Fibroblast of lung (primary cell): ENCODE data around the gene TMEM109. TPM values are rescaled to one million over a fixed set of nuclear protein-coding genes. Genes with fewer than 3 reads are reported as not detected.

Experiments used
- DNase-seq, 2 donors: peaks; one replicate each; pipeline versions ENCODE4 v3.0.0 to v3.0.0-alpha.2; 2010; ENCODE audit warnings: low read depth in 2 of 2
- H2AFZ ChIP-seq: 2 replicates; pipeline ENCODE4 v1.5.1; 2012; ENCODE audit warnings: low read length, control low read depth, inconsistent platforms
- H3K27ac ChIP-seq: 2 replicates; pipeline ENCODE4 v1.5.1; 2011; ENCODE audit warnings: low read length, control low read depth; ENCODE audit not compliant: insufficient read depth
- H3K27me3 ChIP-seq: 2 replicates; pipeline ENCODE4 v1.5.1; 2011; ENCODE audit warnings: mild to moderate bottlenecking, low read length; ENCODE audit not compliant: control insufficient read depth, insufficient read depth
- H3K36me3 ChIP-seq: 2 replicates; pipeline ENCODE4 v1.5.1; 2011; ENCODE audit warnings: low read length; ENCODE audit not compliant: control insufficient read depth, insufficient read depth
- H3K4me1 ChIP-seq: 2 replicates; pipeline ENCODE4 v1.5.1; 2011; ENCODE audit warnings: low read length; ENCODE audit not compliant: control insufficient read depth, insufficient read depth; ENCODE audit errors: extremely low read depth
- H3K4me2 ChIP-seq: 2 replicates; pipeline ENCODE4 v1.5.1; 2011; ENCODE audit warnings: low read length, control low read depth; ENCODE audit not compliant: insufficient read depth; ENCODE audit errors: extremely low read depth
- H3K4me3 ChIP-seq, 4 experiments: fragments of 200-600 bp in 1 of 4; sonication (generic) in 1 of 4; replicated peaks in 1 of 4; 2 replicates each; pipeline ENCODE4 v1.5.1; 2011 to 2016; ENCODE audit warnings: low read length in 4 of 4, low read depth in 3 of 4, mild to moderate bottlenecking in 3 of 4, control low read depth in 2 of 4, inconsistent platforms in 1 of 4, mixed read lengths in 1 of 4; ENCODE audit not compliant: insufficient read depth in 1 of 4; ENCODE audit errors: control extremely low read depth in 1 of 4
- H3K79me2 ChIP-seq: 2 replicates; pipeline ENCODE4 v1.5.1; 2012; ENCODE audit warnings: mild to moderate bottlenecking, low read length, inconsistent platforms; ENCODE audit not compliant: control insufficient read depth, insufficient read depth
- H3K9ac ChIP-seq: 2 replicates; pipeline ENCODE4 v1.5.1; 2011; ENCODE audit warnings: mild to moderate bottlenecking, low read length, control low read depth; ENCODE audit not compliant: insufficient read depth
- H3K9me3 ChIP-seq: 2 replicates; pipeline ENCODE4 v1.5.1; 2012; ENCODE audit warnings: low read depth, low read length; ENCODE audit not compliant: control insufficient read depth, insufficient read depth
- H4K20me1 ChIP-seq: 2 replicates; pipeline ENCODE4 v1.5.1; 2011; ENCODE audit warnings: low read length; ENCODE audit not compliant: control insufficient read depth, insufficient read depth; ENCODE audit errors: extremely low read depth
- EZH2 ChIP-seq: IDR thresholded peaks from 2 replicates; pipeline ENCODE4 v1.5.1; 2012; ENCODE audit warnings: low read length, control low read depth, mild to moderate bottlenecking; ENCODE audit errors: missing control alignments
- polyA plus RNA-seq, 2 donors: library from polyadenylated mRNA; depleted of rRNA in 1 of 2; stranded (reverse) in 1 of 2; unstranded in 1 of 2; fragments of >200 nt; gene quantifications; 2 replicates each; pipeline ENCODE4 v1.2.1, GENCODE V29; 2011 to 2012; ENCODE audit warnings: missing spikeins in 1 of 2
- total RNA-seq: library from RNA; depleted of rRNA; stranded (reverse); fragments of >200 nt; gene quantifications from 2 replicates; pipeline ENCODE4 v1.2.1, GENCODE V29; 2014
- TF ChIP-seq, protein P1 (sequence below), 2 donors: IDR thresholded peaks in 1 of 2; conservative IDR thresholded peaks in 1 of 2; 1 replicate in 1 of 2; 2 replicates in 1 of 2; pipeline ENCODE4 v1.5.1; 2011 to 2012; ENCODE audit warnings: low read length in 2 of 2, control low read depth in 1 of 2, inconsistent platforms in 1 of 2, low read depth in 1 of 2, mild to moderate bottlenecking in 1 of 2

The TMEM109 gene
- total and polyA plus RNA-seq, 2 donors (not counting 1 experiment from before 2014, with no cell fraction given) = 21.5 to 34.9 TPM

DNA sequence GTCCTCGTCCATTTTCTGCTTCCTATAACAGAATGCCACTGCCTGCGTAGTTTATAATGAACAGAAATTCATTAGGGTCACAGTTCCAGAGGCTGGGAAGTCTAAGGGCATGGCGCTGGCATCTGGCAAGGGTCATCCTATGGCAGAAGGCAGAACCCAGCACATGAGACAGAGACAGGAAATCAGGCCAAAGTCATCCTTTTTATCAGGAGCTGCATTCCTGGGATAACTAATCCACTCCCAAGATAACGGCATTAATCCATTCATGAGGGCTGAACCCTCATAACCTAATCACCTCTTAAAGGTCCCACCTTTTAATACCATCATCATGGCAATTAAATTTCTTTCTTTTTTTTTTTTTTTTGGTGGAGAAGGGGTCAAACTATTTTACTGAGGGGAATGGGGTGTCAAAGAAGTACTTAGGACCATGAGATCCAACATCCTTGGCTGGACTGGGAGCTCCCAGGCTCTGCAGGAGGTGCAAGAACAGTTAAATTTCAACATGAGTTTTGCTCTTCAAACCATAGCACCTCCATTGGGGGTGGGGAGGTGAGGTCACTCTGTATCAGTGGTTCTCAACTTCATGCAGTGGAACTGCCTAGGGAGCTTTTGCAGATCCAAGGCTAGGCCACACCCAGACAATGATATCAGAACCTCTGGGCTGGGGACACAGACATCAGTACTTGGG lies 4.4 kb downstream of the TMEM109 start:
- DNase-seq = no peak
- H3K4me2 ChIP-seq = no peak overlapping the region
- H3K4me3 ChIP-seq = no peak overlapping the region
- H3K27ac ChIP-seq = no peak overlapping the region
- no peaks in the 10 kb centered on the region for H3K9me3 ChIP-seq
- H3K27me3 ChIP-seq = no peaks in the 10 kb centered on the region
- H3K4me1 ChIP-seq = peaks cover 12% of the 10 kb centered on the region
- peaks cover 15% of the 10 kb centered on the region for H3K36me3 ChIP-seq
- H2AFZ ChIP-seq = no peak overlapping the region
- H3K79me2 ChIP-seq = peaks cover 20% of the 10 kb centered on the region
- H3K9ac ChIP-seq = no peak overlapping the region
- H4K20me1 ChIP-seq = no peaks in the 10 kb centered on the region
- TF ChIP-seq, protein P1, sequence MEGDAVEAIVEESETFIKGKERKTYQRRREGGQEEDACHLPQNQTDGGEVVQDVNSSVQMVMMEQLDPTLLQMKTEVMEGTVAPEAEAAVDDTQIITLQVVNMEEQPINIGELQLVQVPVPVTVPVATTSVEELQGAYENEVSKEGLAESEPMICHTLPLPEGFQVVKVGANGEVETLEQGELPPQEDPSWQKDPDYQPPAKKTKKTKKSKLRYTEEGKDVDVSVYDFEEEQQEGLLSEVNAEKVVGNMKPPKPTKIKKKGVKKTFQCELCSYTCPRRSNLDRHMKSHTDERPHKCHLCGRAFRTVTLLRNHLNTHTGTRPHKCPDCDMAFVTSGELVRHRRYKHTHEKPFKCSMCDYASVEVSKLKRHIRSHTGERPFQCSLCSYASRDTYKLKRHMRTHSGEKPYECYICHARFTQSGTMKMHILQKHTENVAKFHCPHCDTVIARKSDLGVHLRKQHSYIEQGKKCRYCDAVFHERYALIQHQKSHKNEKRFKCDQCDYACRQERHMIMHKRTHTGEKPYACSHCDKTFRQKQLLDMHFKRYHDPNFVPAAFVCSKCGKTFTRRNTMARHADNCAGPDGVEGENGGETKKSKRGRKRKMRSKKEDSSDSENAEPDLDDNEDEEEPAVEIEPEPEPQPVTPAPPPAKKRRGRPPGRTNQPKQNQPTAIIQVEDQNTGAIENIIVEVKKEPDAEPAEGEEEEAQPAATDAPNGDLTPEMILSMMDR (conservative IDR thresholded peaks at IDR 0.05 in 1 of 2, IDR thresholded peaks at IDR 0.05 in 1 of 2; ENCODE audit: low read depth in 1 of 2, low read length in 2 of 2) = no peak
- no peak for TF ChIP-seq EZH2

DNA sequence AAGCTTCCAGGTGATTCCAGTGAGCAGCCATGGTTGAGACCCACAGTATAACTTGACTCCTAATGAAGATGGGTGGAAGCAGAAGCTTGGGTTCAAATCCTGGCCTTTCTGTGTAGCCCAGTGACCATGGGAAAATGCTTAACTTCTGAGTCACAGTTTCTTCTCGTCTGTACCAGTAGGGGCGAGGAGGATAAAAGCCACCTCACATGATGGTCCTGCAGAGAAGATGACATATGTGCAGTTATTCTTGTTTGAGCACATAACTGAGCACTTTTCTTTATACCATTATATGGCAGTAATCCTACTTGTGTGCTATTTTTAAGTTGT lies 4.9 kb downstream of the TMEM109 start:
- H3K4me1 ChIP-seq = peaks cover 12% of the 10 kb centered on the region
- H3K27ac ChIP-seq = no peak overlapping the region
- no peak overlapping the region for H3K9ac ChIP-seq
- H4K20me1 ChIP-seq = no peaks in the 10 kb centered on the region
- no peaks in the 10 kb centered on the region for H3K27me3 ChIP-seq
- no peak overlapping the region for H3K4me3 ChIP-seq
- no peak for TF ChIP-seq EZH2
- TF ChIP-seq, protein P1 (conservative IDR thresholded peaks at IDR 0.05 in 1 of 2, IDR thresholded peaks at IDR 0.05 in 1 of 2; ENCODE audit: low read depth in 1 of 2, low read length in 2 of 2) = no peak
- no peak overlapping the region for H2AFZ ChIP-seq
- H3K4me2 ChIP-seq = no peak overlapping the region
- H3K36me3 ChIP-seq = peaks cover 15% of the 10 kb centered on the region
- no peaks in the 10 kb centered on the region for H3K9me3 ChIP-seq
- H3K79me2 ChIP-seq = peaks cover 20% of the 10 kb centered on the region
- DNase-seq = peak; percentile 18 to 45

DNA sequence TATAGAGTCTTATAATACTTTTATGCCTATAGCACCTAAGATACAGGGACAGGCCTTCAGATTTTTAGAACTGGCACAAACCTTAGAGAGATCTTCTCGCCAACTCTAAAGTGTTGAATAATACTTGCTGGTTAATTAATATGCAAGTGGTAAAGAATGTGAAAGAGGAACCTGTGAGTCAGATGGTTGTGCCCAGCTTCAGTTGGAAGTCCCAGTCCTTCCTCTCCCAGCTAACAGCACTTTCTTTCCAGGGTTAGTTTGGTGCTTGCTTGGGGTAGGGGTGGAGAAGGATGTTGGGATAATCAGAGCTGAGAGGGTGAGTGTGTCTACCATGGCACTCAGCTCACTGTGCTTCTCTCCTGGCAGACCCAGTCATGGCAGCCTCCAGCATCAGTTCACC lies 5.4 kb downstream of the TMEM109 start:
- peaks cover 15% of the 10 kb centered on the region for H3K36me3 ChIP-seq
- no peak overlapping the region for H2AFZ ChIP-seq
- no peak overlapping the region for H3K27ac ChIP-seq
- no peaks in the 10 kb centered on the region for H3K9me3 ChIP-seq
- no peak for DNase-seq
- H3K27me3 ChIP-seq = no peaks in the 10 kb centered on the region
- H4K20me1 ChIP-seq = no peaks in the 10 kb centered on the region
- H3K4me3 ChIP-seq = no peak overlapping the region
- TF ChIP-seq EZH2 = no peak
- TF ChIP-seq, protein P1 (conservative IDR thresholded peaks at IDR 0.05 in 1 of 2, IDR thresholded peaks at IDR 0.05 in 1 of 2; ENCODE audit: low read depth in 1 of 2, low read length in 2 of 2) = no peak
- H3K4me1 ChIP-seq = peaks cover 14% of the 10 kb centered on the region
- H3K9ac ChIP-seq = no peak overlapping the region
- peaks cover 20% of the 10 kb centered on the region for H3K79me2 ChIP-seq
- no peak overlapping the region for H3K4me2 ChIP-seq
